ENCODE results near the gene CAMK2G. TPM values are rescaled to one million over a fixed set of nuclear protein-coding genes. Genes with fewer than 3 reads are reported as not detected.

The CAMK2G gene
- total RNA-seq, 1 experiment from 2014 or later, result 179 TPM

- intact Hi-C loops (cut with micrococcal nuclease), result no loop called here
- ChIA-PET CTCF (interaction anchor here (0.7 kb wide), 1 partner anchor 11 kb away, joined by 3 read pairs; no protein-coding TSS in a partner anchor), POLR2A (ENCODE audit: unreplicated experiment) (no interaction called here)
- Histone ChIP-seq H3K27ac (ENCODE audit: low read length) (no peak overlapping the region), H3F3A (ENCODE audit: low read length, unreplicated experiment) (no peaks in the 10 kb centered on the region), H3K9ac (ENCODE audit: low read length) (no peak overlapping the region), H4K20me1 (ENCODE audit: low read length) (peaks cover 78% of the 10 kb centered on the region), H3K9me2 (replicated peaks; ENCODE audit: low read length) (no peaks in the 10 kb centered on the region), H3K4me1 (ENCODE audit: insufficient read depth, low read length) (no peaks in the 10 kb centered on the region), H3K4me3 (ENCODE audit: low read length) (no peak overlapping the region), H3K27me3 (ENCODE audit: low read length) (no peaks in the 10 kb centered on the region), H3K4me2 (ENCODE audit: low read length) (no peak overlapping the region), H3K9me3 (ENCODE audit: low read length) (no peaks in the 10 kb centered on the region), H3K36me3 (ENCODE audit: low read depth, low read length) (peaks cover 93% of the 10 kb centered on the region), H3K79me2 (ENCODE audit: low read length) (peaks cover 93% of the 10 kb centered on the region), H2AFZ (ENCODE audit: low read length) (no peak overlapping the region)
- ATAC-seq, result peak; percentile 42
- no peak for TF ChIP-seq EZH2 (IDR thresholded peaks at IDR 0.05; ENCODE audit: low read length, unreplicated experiment)
- TF ChIP-seq EZH2phosphoT487 (IDR thresholded peaks at IDR 0.05; ENCODE audit: borderline replicate concordance, low read length), result no peak
- TF ChIP-seq CTCF (conservative IDR thresholded peaks at IDR 0.05; ENCODE audit: low read depth, low read length), result no peak
- BruUV-seq (replicated peaks), result no TSS peak
- DNase-seq, result no peak
These were observed 8.6 kb downstream of the CAMK2G start for GRCh38 chr10:73865459-73866442.

- Histone ChIP-seq H3K4me1 (ENCODE audit: insufficient read depth, low read length) (no peaks in the 10 kb centered on the region), H2AFZ (ENCODE audit: low read length) (no peak overlapping the region), H3K9me2 (replicated peaks; ENCODE audit: low read length) (no peaks in the 10 kb centered on the region), H3F3A (ENCODE audit: low read length, unreplicated experiment) (no peaks in the 10 kb centered on the region), H4K20me1 (ENCODE audit: low read length) (peaks cover 74% of the 10 kb centered on the region), H3K9me3 (ENCODE audit: low read length) (no peaks in the 10 kb centered on the region), H3K4me3 (ENCODE audit: low read length) (no peak overlapping the region), H3K4me2 (ENCODE audit: low read length) (no peak overlapping the region), H3K27ac (ENCODE audit: low read length) (no peak overlapping the region), H3K9ac (ENCODE audit: low read length) (no peak overlapping the region), H3K79me2 (ENCODE audit: low read length) (peaks cover 93% of the 10 kb centered on the region), H3K36me3 (ENCODE audit: low read depth, low read length) (peaks cover 93% of the 10 kb centered on the region), H3K27me3 (ENCODE audit: low read length) (no peaks in the 10 kb centered on the region)
- ChIA-PET POLR2A (ENCODE audit: unreplicated experiment) (interaction anchor here (0.6 kb wide), 1 partner anchor 753 kb away, joined by 4 read pairs; no protein-coding TSS in a partner anchor), CTCF (interaction anchor here (0.6 kb wide), 1 partner anchor 140 kb away, joined by 3 read pairs; no protein-coding TSS in a partner anchor)
- no TSS peak for BruUV-seq (replicated peaks)
- ATAC-seq (no peak), DNase-seq (no peak)
- intact Hi-C loops (cut with micrococcal nuclease), result no loop called here
- TF ChIP-seq EZH2 (IDR thresholded peaks at IDR 0.05; ENCODE audit: low read length, unreplicated experiment) (no peak), CTCF (conservative IDR thresholded peaks at IDR 0.05; ENCODE audit: low read depth, low read length) (no peak), EZH2phosphoT487 (IDR thresholded peaks at IDR 0.05; ENCODE audit: borderline replicate concordance, low read length) (no peak)
These were observed 9.3 kb downstream of the CAMK2G start for GRCh38 chr10:73865107-73865458.
